Activated T-helper 2 cell treated with anti-CD3 and anti-CD28 coated beads, Interferon-gamma antibody, Interleukin-2, Interleukin-4, amounts not matched to agents 10 μg/mL and 5 μg/mL and 100 μg/mL, durations not matched to agents 14 hours and 24 hours and 36 hours (primary cell): ENCODE data around the gene ATAD2B. TPM values are rescaled to one million over a fixed set of nuclear protein-coding genes. Genes with fewer than 3 reads are reported as not detected.
"Not testable (repeated sequence)": the region's sequence is repeated elsewhere in the genome, so short reads cannot be mapped to it uniquely, and the experiment has no call there.

Experiments used
- DNase-seq: peaks from one replicate; pipeline ENCODE4 v3.0.0; 2021; ENCODE audit warnings: low spot score
- H3K27ac Mint-ChIP-seq: one replicate; pipeline ENCODE4 v1.8.0; 2021; ENCODE audit warnings: mixed read lengths
- H3K27me3 Mint-ChIP-seq: one replicate; pipeline ENCODE4 v1.8.0; 2021; ENCODE audit warnings: low read depth, mixed read lengths
- H3K36me3 Mint-ChIP-seq: one replicate; pipeline ENCODE4 v1.8.0; 2021; ENCODE audit warnings: low read depth, mixed read lengths
- H3K4me1 Mint-ChIP-seq: one replicate; pipeline ENCODE4 v1.8.0; 2021; ENCODE audit warnings: low read depth, mixed read lengths
- H3K4me3 Mint-ChIP-seq: one replicate; pipeline ENCODE4 v1.8.0; 2021; ENCODE audit warnings: low read depth, mild to moderate bottlenecking, moderate library complexity, mixed read lengths
- H3K9me3 Mint-ChIP-seq: one replicate; pipeline ENCODE4 v1.8.0; 2021; ENCODE audit warnings: mixed read lengths
- intact Hi-C: fragments of 100-400 bp; cut with micrococcal nuclease; formaldehyde crosslinking; loops from one replicate; pipeline ENCODE4 v1.15.1; 2023
- total RNA-seq: library from RNA; stranded (reverse); gene quantifications from 2 replicates; pipeline ENCODE4 v1.2.3, GENCODE V29; 2022

The ATAD2B gene
- total RNA-seq, 1 donor from 2014 or later: 24.8 TPM

- H3K4me1 Mint-ChIP-seq: no peaks in the 10 kb centered on the region
- peaks cover 17% of the 10 kb centered on the region for H3K36me3 Mint-ChIP-seq
- H3K27ac Mint-ChIP-seq: no peak overlapping the region
- peaks cover 5% of the 10 kb centered on the region for H3K9me3 Mint-ChIP-seq
- DNase-seq: no peak
- intact Hi-C loops: no loop called here
- H3K4me3 Mint-ChIP-seq: no peak overlapping the region
- H3K27me3 Mint-ChIP-seq: no peaks in the 10 kb centered on the region
Measured at GRCh38 chr2:23745068-23745725, 181.7 kb downstream of the ATAD2B start.

DNA sequence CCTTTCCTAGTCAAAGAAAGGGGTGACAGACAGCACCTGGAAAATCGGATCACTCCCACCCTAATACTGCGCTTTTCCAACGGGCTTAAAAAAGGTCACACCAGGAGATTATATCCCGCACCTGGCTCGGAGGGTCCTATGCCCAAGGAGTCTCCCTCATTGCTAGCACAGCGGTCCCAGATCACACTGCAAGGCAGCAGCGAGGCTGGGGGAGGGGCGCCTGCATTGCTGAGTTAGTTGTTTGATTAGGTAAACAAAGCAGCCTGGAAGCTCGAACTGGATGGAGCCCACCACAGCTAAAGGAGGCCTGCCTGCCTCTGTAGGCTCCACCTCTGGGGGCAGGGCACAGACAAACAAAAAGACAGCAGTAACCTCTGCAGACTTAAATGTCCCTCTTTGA lies 190.1 kb downstream of the ATAD2B start:
- H3K4me3 Mint-ChIP-seq, intact Hi-C loops, H3K4me1 Mint-ChIP-seq, H3K27me3 Mint-ChIP-seq, DNase-seq, H3K9me3 Mint-ChIP-seq, H3K27ac Mint-ChIP-seq: not testable (repeated sequence)
- peaks cover 18% of the 10 kb centered on the region for H3K36me3 Mint-ChIP-seq

DNA sequence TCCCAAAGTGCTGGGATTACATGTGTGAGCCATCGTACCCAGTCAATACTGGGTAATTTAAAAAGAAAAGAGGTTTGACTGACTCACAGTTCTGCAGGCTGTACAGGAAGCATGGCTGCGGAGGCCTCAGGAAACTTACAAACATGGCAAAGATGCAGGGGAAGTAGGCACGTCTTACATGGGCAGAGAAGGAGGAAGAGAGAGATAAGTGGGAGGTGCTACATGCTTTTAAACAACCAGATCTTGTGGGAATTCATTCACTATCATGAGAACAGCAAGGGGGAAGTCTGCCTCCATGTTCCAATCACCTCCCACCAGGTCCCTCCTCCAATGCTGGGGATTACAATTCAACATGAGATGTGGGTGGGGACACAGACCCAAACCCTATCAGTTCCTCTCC lies 192.5 kb downstream of the ATAD2B start:
- Mint-ChIP-seq H3K4me3 (no peak overlapping the region), H3K4me1 (peaks cover 3% of the 10 kb centered on the region), H3K27me3 (no peaks in the 10 kb centered on the region), H3K9me3 (no peaks in the 10 kb centered on the region), H3K27ac (no peak overlapping the region), H3K36me3 (peaks cover 14% of the 10 kb centered on the region)
- no peak for DNase-seq
- intact Hi-C loops: no loop called here

DNA sequence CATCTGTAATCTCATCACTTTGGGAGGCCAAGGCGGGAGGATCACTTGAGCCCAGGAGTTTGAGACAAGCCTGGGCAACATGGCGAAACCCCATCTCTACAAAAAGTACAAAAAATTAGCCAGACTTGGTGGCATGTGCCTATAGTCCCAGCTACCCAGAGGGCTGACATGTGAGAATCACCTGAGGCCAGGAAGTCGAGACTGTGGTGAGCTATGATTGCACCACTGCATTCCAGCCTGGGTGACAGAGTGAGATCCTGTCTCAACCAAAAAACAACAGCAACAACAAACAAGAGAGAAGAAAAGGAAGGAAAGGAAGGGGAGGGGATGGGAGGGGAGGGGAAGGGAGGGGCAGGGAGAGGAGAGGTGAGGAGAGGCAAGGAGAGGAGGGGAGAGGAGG lies 203.9 kb downstream of the ATAD2B start:
- Mint-ChIP-seq H3K36me3 (peaks cover 37% of the 10 kb centered on the region), H3K9me3 (peaks cover 16% of the 10 kb centered on the region)
- H3K4me3 Mint-ChIP-seq, H3K27ac Mint-ChIP-seq, H3K4me1 Mint-ChIP-seq, H3K27me3 Mint-ChIP-seq, intact Hi-C loops, DNase-seq: not testable (repeated sequence)

DNA sequence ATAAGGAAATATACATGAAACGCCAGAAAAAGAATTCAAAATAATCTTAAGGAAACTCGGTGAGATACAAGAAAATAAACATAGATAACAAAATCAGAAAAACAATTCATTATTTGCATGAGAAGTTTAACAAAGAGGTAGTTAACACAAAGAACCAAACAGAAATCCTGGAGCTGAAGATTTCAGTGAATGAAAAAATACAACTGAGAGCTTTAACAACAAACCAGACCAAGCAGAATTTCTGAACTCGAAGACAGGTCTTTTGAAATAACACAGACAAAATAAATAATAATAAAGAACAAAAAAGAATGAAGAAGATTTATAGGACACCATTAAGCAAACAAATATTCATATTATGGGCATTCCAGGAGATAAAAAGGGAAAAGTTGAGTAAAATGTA lies 204.7 kb downstream of the ATAD2B start:
- no peak for DNase-seq
- Mint-ChIP-seq H3K4me1 (no peaks in the 10 kb centered on the region), H3K27me3 (no peaks in the 10 kb centered on the region), H3K36me3 (peaks cover 37% of the 10 kb centered on the region), H3K4me3 (no peak overlapping the region), H3K9me3 (peaks cover 16% of the 10 kb centered on the region), H3K27ac (no peak overlapping the region)
- intact Hi-C loops: no loop called here

DNA sequence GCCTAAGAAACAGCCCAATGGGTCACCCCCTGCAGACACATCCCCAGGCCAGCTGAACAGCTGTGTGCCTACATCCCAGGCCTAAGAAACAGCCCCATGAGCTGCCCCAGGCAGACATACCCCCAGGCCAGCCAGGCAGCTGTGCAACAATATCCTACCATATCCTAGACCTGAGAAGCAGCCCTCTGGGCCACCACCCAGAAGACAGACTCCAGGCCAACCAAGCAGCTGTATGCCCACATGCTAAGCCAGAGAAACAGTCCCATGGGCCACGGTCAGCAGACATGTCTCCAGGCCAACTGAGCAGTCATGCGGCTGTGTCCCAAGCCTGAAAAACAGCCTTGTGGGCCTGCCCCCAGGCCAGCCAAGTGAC lies 205.5 kb downstream of the ATAD2B start:
- Mint-ChIP-seq H3K9me3 (peaks cover 16% of the 10 kb centered on the region), H3K4me1 (no peaks in the 10 kb centered on the region), H3K27me3 (no peaks in the 10 kb centered on the region), H3K4me3 (no peak overlapping the region), H3K36me3 (peaks cover 35% of the 10 kb centered on the region), H3K27ac (no peak overlapping the region)
- intact Hi-C loops: no loop called here
- DNase-seq: no peak

DNA sequence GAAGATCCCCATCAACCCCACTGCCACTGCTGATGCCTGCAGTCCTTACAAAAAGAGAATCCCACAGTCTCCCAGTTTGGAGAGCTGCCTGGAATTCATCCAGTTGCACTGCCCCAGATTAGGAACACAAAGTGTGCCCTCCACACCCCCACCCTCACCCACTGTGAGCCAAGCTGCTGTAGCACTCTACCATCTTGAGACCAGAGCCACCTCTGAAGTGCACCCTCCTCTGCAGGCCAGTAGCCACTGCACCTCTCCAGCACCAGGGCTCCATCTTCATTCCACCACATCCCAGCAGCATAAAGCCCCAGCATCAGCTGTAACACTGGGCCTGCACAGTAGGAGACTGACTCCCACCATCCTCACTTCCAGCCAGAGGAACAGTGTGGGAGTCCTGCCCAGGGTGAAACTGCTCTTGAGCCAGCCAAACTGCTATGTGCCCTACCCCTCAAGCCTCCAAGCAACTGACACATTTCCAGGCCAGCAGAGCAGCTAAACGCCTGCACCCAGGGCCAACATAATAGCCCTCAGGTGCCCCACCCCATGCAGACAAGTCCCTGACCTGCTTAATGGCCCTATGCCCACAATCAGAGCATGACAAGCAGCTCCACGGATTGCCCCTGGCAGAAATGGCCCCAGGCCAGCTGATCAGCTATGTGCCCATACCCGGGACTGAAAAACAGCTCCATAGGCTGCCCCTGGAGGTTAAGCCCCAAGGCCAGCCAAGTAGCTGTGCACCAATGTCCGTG lies 206.0 kb downstream of the ATAD2B start:
- no peak overlapping the region for H3K27ac Mint-ChIP-seq
- no peak for DNase-seq
- H3K36me3 Mint-ChIP-seq: peaks cover 33% of the 10 kb centered on the region
- no peaks in the 10 kb centered on the region for H3K27me3 Mint-ChIP-seq
- peaks cover 16% of the 10 kb centered on the region for H3K9me3 Mint-ChIP-seq
- H3K4me1 Mint-ChIP-seq: no peaks in the 10 kb centered on the region
- no peak overlapping the region for H3K4me3 Mint-ChIP-seq
- intact Hi-C loops: no loop called here

GRCh38 chr2:23719716-23720115 lies 207.2 kb downstream of the ATAD2B start:
- DNase-seq: no peak
- no peaks in the 10 kb centered on the region for H3K27me3 Mint-ChIP-seq
- no peaks in the 10 kb centered on the region for H3K4me1 Mint-ChIP-seq
- H3K27ac Mint-ChIP-seq: no peak overlapping the region
- H3K4me3 Mint-ChIP-seq: no peak overlapping the region
- intact Hi-C loops: no loop called here
- peaks cover 16% of the 10 kb centered on the region for H3K9me3 Mint-ChIP-seq
- peaks cover 23% of the 10 kb centered on the region for H3K36me3 Mint-ChIP-seq

- Mint-ChIP-seq H3K9me3 (peaks cover 16% of the 10 kb centered on the region), H3K4me1 (no peaks in the 10 kb centered on the region), H3K36me3 (peaks cover 23% of the 10 kb centered on the region), H3K27ac (no peak overlapping the region), H3K4me3 (no peak overlapping the region), H3K27me3 (no peaks in the 10 kb centered on the region)
- DNase-seq: no peak
- intact Hi-C loops: no loop called here
Measured at GRCh38 chr2:23718931-23719700, 207.8 kb downstream of the ATAD2B start.

DNA sequence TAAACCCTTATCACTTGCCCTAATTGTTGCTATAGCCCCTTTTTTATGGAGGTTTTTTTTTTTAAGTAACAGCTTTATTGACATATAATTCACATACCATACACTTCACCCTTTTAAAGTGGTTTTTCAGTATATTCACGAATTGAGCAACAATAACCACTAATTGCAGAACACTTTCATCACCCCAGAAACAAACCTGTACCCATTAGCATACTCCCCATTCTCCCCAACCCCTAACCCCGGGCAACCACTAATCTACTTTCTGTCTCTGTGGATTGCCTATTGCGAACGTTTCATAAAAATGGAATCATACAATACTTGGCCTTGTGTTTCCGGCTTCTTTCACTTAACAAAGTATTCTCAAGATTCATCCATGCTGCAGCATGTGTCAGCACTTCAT lies 213.6 kb downstream of the ATAD2B start:
- Mint-ChIP-seq H3K27me3 (no peaks in the 10 kb centered on the region), H3K4me1 (no peaks in the 10 kb centered on the region), H3K4me3 (no peak overlapping the region), H3K36me3 (no peaks in the 10 kb centered on the region), H3K9me3 (no peaks in the 10 kb centered on the region), H3K27ac (no peak overlapping the region)
- intact Hi-C loops: no loop called here
- no peak for DNase-seq

GRCh38 chr2:23712756-23713151 lies 214.2 kb downstream of the ATAD2B start:
- no peaks in the 10 kb centered on the region for H3K9me3 Mint-ChIP-seq
- no peaks in the 10 kb centered on the region for H3K36me3 Mint-ChIP-seq
- DNase-seq: no peak
- intact Hi-C loops: no loop called here
- H3K4me3 Mint-ChIP-seq: no peak overlapping the region
- no peaks in the 10 kb centered on the region for H3K4me1 Mint-ChIP-seq
- H3K27ac Mint-ChIP-seq: no peak overlapping the region
- no peaks in the 10 kb centered on the region for H3K27me3 Mint-ChIP-seq

- Mint-ChIP-seq H3K9me3 (no peaks in the 10 kb centered on the region), H3K27me3 (no peaks in the 10 kb centered on the region)
- no peak for DNase-seq
Measured at GRCh38 chr2:23711979-23712755, 214.8 kb downstream of the ATAD2B start.

More at GRCh38 chr2:23711979-23712755, 214.8 kb downstream of the ATAD2B start:
- Mint-ChIP-seq H3K4me1 (no peaks in the 10 kb centered on the region), H3K27ac (no peak overlapping the region), H3K36me3 (no peaks in the 10 kb centered on the region), H3K4me3 (no peak overlapping the region)
- intact Hi-C loops: no loop called here
